Right renal cortex interstitium (tissue), 3 donors: ENCODE results near the gene TSC22D4. TPM values are rescaled to one million over a fixed set of nuclear protein-coding genes. Genes with fewer than 3 reads are reported as not detected.
"Not testable (repeated sequence)": the region's sequence is repeated elsewhere in the genome, so short reads cannot be mapped to it uniquely, and the experiment has no call there.

Experiments used
- DNase-seq, 3 donors: peaks; one replicate each; pipeline ENCODE4 v3.0.0-alpha.2; 2013; ENCODE audit warnings: low read depth in 3 of 3, low spot score in 2 of 3
- polyA plus RNA-seq, 3 donors: library from polyadenylated mRNA; unstranded; fragments of 120-200 nt; gene quantifications; one replicate each; pipeline ENCODE4 v1.2.1, GENCODE V29; 2013; ENCODE audit not compliant: insufficient read length in 3 of 3

The TSC22D4 gene
- polyA plus RNA-seq, 3 donors = 28.6 to 35.0 (median 29.4) TPM

DNA sequence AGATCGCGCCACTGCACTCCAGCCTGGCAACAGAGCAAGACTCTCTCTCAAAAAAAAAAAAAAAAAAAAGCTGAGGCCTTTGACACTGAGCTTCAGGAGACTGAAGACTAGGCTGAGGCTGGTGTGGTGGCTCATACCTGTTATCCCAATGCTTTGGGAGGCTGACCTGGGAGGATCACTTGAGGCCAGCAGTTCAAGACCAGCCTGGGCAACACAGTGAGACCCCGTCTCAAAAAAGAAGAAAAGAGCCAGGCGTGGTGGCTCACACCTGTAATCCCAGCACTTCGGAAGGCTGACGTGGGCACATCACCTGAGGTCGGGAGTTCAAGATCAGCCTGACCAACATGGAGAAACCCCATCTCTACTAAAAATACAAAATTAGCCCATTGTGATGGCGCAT is 31.7 kb downstream of the TSC22D4 start:
- DNase-seq = not testable (repeated sequence)

- no peak for DNase-seq
Observed at GRCh38 chr7:100446040-100446439, 33.0 kb downstream of the TSC22D4 start.

DNA sequence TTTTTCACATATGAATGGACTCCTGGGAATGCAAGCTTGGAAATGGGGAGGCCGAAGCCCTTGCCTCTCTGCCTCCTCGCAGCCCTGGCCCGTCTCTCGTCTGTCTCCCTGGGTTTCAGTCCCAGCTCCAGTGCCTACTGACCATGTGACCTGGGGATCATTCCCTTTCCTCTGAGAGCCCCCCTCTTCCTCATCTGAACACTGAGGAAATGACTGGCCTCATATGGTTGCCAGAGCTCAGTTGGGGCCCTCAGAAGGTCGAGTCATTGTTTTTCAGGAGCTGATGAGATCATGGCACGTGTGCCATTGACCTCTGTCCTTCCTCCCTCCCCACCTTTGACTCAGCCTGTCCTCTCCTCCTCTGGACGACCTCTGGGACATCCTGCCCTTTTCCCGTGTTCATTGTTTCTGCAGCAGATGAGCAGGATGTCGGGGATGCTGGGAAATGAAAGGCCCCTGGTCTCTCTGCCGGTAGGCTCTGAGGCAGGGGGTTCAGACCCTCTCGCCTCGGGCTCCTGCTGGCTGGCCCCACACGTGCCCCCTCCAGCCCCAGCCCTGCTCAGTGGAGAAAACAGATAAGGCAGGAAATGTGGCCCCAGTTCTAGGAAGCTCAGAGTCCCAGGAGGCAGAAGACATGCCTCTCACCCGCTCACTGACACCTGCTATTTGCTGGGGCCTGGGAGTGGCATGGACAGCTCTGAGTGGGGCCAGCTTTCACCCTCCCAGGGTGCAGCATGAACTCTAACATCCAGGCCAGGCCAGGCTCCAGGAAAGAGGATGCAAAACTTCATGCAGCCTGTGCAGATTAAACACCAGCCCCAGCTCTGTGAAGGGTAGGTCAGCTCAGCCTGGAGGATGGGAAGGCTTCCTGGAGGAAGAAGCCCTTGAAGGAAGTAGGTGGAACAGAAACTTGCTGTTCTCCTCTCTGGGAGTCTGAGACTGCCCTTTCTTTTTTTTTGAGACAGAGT is 34.4 kb downstream of the TSC22D4 start:
- DNase-seq = no peak

- no peak for DNase-seq
Observed at GRCh38 chr7:100443096-100443840, 35.7 kb downstream of the TSC22D4 start.

DNA sequence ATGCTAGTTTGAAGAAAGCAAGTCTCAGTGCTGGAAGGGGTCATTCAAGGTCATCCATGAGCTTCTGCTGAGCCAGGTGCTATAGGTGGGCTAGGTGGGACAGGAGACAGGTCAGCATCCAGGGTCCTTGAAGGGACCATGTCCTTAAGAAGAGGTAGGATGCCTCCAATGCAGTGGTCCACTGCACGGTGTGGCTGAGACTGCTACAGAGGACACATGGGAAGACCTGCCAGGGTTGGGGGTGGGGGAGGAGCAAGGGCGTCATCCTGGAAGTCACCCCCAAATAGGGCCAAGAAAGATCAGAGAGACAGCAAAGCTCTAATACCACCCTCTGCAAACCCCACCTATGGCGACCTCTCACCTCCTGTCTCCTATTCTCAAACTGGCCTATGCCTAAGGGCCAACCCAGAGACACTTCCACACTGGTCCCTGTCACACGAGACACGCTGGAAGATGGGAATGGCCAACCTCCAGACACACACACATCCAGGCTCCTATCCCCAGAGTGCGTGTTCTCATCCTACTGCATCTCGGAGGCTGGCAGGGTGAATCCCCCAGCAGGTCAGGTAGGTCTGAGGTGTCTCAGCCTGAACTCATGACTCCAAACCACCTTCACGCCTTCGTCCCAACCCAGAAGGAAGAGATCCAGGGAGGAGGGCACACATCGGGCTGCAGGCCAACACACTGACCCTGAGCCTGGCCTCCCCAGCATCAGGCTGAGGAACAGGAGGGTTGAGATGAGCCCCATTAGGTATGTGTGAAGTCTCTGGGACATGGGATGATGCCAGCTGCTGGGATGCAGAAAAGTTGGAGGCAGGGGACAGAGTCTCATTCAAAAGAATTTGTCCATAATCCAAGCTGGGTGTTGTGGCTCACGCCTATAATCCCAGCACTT is 37.1 kb downstream of the TSC22D4 start:
- no peak for DNase-seq

DNA sequence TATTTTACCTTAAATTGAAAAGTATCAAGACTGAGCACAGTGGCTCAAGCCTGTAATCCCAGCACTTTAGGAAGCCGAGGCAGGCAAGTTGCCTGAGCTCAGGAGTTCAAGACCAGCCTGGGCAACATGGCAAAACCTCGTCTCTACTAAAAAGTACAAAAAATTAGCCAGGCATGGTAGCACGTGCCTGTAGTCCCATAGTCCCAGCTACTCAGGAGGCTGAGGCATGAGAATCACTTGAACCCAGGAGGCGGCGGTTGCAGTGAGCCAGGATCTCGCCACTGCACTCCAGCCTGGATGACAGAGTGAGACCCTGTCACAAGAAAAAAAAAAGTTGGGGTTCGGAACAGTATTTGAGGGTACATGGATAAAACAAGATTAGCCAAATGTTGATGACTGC is 39.8 kb downstream of the TSC22D4 start:
- not testable (repeated sequence) for DNase-seq

GRCh38 chr7:100438731-100439130 is 40.3 kb downstream of the TSC22D4 start:
- not testable (repeated sequence) for DNase-seq

DNA sequence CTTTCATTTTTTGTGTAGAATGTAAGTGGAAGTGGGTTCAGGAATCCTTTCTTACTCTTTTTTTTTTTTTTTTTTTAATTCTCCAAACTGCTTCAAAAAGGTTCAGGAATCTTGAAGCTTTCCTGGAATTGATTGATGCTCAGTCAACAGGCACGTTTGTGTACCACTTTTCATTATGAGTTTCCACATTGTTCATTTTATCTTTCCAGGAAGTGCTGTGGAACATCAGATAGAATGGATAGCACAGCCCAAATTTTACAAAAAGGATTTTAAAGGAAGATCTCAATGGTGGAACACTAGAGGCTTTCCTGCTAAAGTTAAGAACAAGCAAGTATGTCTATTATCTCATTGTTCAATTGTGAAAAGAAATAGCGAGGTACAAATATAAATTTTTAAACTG is 40.8 kb downstream of the TSC22D4 start:
- DNase-seq = no peak

- no peak for DNase-seq
Observed at GRCh38 chr7:100437150-100438100, 41.6 kb downstream of the TSC22D4 start.

GRCh38 chr7:100435401-100436304 is 43.4 kb downstream of the TSC22D4 start:
- no peak for DNase-seq

GRCh38 chr7:100434297-100435144 is 44.5 kb downstream of the TSC22D4 start:
- DNase-seq = no peak

DNA sequence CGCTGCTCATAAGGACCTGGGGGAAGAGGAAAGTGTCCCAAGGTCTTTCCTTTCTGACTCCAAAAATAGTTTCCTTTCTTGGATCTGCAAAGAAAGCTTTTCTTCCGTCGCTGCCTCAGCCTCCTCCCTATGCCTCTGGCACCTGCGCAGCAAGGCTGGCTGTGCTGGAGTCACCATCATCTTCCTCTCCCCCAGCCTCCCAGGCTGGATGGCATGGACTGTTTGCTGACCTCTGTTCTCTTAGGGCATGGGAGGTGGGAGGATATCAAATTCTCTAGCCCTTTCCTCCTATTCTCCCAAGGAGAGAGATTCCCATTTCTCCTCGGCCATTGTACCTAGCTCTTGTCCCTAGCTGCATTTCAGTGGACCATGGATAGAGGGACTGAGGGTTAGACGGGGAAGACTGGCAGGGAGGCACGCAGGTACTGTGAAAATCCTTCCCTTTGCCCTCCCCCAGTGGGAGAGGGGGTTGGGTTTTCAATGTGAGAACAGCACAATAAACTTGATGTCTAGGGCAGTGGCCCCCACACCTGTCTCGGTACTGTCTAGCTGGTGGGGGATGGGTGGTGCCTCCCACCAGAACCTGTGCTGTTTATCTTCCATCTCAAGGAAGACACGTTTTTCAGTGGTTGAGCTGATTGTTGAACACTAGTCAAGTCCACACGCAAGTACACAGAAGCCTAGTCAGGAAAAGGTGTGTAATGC is 45.3 kb downstream of the TSC22D4 start:
- no peak for DNase-seq

- no peak for DNase-seq
Observed at GRCh38 chr7:100433276-100433591, 45.8 kb downstream of the TSC22D4 start.

DNA sequence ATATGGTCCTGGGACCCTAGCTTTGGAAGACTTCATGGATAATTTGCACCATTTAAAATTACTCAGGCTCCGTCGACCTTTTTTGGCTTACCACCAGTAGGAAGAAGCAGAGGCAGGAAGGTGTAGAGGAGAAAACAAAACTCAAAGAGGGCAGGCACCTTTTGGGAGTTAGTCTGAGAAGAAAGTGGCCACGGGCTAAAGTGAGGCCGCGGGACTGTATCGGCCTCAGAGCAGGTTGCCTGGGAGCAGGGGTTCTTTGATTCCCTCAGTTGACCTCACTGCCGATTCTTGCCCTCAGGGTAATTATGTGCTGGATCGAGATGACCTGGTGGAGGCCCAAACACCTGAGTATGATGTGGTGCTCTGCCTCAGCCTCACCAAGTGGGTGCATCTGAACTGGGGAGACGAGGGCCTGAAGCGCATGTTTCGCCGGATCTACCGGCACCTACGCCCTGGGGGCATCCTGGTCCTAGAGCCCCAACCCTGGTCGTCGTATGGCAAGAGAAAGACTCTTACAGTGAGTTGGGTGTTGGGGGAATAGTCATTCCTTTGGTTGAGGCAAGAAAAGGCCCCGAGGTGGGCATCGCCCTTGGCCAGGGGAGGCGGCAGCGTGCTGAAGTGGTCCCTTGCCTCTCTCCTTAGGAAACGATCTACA is 46.3 kb downstream of the TSC22D4 start:
- DNase-seq = no peak

GRCh38 chr7:100432053-100432452 is 47.0 kb downstream of the TSC22D4 start:
- no peak for DNase-seq

GRCh38 chr7:100431286-100431735 is 47.7 kb downstream of the TSC22D4 start:
- DNase-seq = no peak
